GM12878 (cell line): Measurements from ENCODE around the gene OPRL1. TPM values are rescaled to one million over a fixed set of nuclear protein-coding genes. Genes with fewer than 3 reads are reported as not detected.

Experiments used
- ATAC-seq: fragments of 200-7000 bp; cut with Tn5 transposase; 3 replicates; pipeline ENCODE4 v1.9.1; 2020; ENCODE audit warnings: mild to moderate bottlenecking, moderate library complexity
- BruUV-seq: library from RNA; stranded (reverse); fragments of 400-500 nt; replicated peaks from 2 replicates; lab custom pipeline; 2021; lab: Mats Ljungman, UMichigan
- CTCF ChIA-PET: fragments of 300-600 bp; sonication (Branson Sonifier 250); formaldehyde crosslinking; extraction: SDS; loops from one replicate; lab custom pipeline; 2021; ENCODE audit warnings: inconsistent platforms; lab: Yijun Ruan, JAX
- POLR2A ChIA-PET: fragments of 350-600 bp; formaldehyde crosslinking; extraction: SDS; loops from one replicate; lab custom pipeline; 2021; ENCODE audit warnings: inconsistent platforms; lab: Charles Lee
- RAD21 ChIA-PET: fragments of 300-600 bp; sonication (Branson Sonifier 250); formaldehyde crosslinking; loops from one replicate; lab custom pipeline; 2023; ENCODE audit warnings: antibody characterized with exemption; ENCODE audit not compliant: unreplicated experiment; lab: Charles Lee
- SMC1A ChIA-PET: fragments of 300-600 bp; sonication (Branson Sonifier 250); formaldehyde crosslinking; loops from one replicate; lab custom pipeline; 2023; ENCODE audit not compliant: unreplicated experiment, uncharacterized antibody; lab: Charles Lee
- DNase-seq: peaks from one replicate; pipeline ENCODE4 v3.0.0-alpha.2; 2011; ENCODE audit warnings: low read depth, low spot score
- FAIRE-seq: peaks from 3 replicates; lab custom pipeline; 2011; peaks lifted over from hg19 to GRCh38; lab: Jason Lieb, UNC
- H2AFZ ChIP-seq: 2 replicates; pipeline ENCODE4 v1.6.0; 2011; ENCODE audit warnings: low read depth, low read length, control low read depth; ENCODE audit not compliant: control insufficient read depth
- H3K27ac ChIP-seq: 2 replicates; pipeline ENCODE4 v1.5.1; 2011; ENCODE audit warnings: control low read depth; ENCODE audit not compliant: control insufficient read depth, insufficient read depth
- H3K27me3 ChIP-seq, 2 experiments: replicated peaks in 1 of 2; 2 replicates each; pipeline versions ENCODE4 v1.6.0 to v1.6.1; 2011; ENCODE audit warnings: low read length in 1 of 2; ENCODE audit not compliant: control insufficient read depth in 2 of 2, insufficient read depth in 2 of 2
- H3K36me3 ChIP-seq, 2 experiments: 2 replicates each; pipeline ENCODE4 v1.5.1; 2011; ENCODE audit warnings: low read length in 1 of 2; ENCODE audit not compliant: control insufficient read depth in 2 of 2, insufficient read depth in 2 of 2
- H3K4me1 ChIP-seq: 2 replicates; pipeline ENCODE4 v1.6.1; 2011; ENCODE audit warnings: mild to moderate bottlenecking, low read length, moderate library complexity, mixed read lengths; ENCODE audit not compliant: control insufficient read depth, insufficient read depth
- H3K4me2 ChIP-seq: 2 replicates; pipeline ENCODE4 v1.6.0; 2011; ENCODE audit warnings: control low read depth; ENCODE audit not compliant: control insufficient read depth, insufficient read depth
- H3K4me3 ChIP-seq: fragments of 200-600 bp; sonication (generic); 2 replicates; pipeline ENCODE4 v1.5.1; 2016
- H3K79me2 ChIP-seq: 2 replicates; pipeline ENCODE4 v1.6.0; 2011; ENCODE audit warnings: low read length; ENCODE audit not compliant: control insufficient read depth, insufficient read depth
- H3K9ac ChIP-seq: 2 replicates; pipeline ENCODE4 v1.8.0; 2011; ENCODE audit warnings: low read length, control low read depth, mixed read lengths; ENCODE audit not compliant: control insufficient read depth, insufficient read depth
- H3K9me3 ChIP-seq: replicated peaks from 3 replicates; pipeline ENCODE4 v1.5.1; 2011; ENCODE audit warnings: mild to moderate bottlenecking, low read length; ENCODE audit not compliant: control insufficient read depth, insufficient read depth
- H4K20me1 ChIP-seq: 2 replicates; pipeline ENCODE4 v1.6.0; 2011; ENCODE audit not compliant: control insufficient read depth, insufficient read depth
- DPF2 ChIP-seq: fragments of 450-650 bp; IDR thresholded peaks from 2 replicates; pipeline ENCODE4 v1.6.1; 2017; ENCODE audit warnings: mild to moderate bottlenecking
- ETV6 ChIP-seq, 2 experiments: fragments of 450-650 bp in 1 of 2; IDR thresholded peaks in 1 of 2; conservative IDR thresholded peaks in 1 of 2; 2 replicates each; pipeline ENCODE4 v1.6.1; 2014; ENCODE audit warnings: antibody characterized with exemption in 1 of 2, borderline replicate concordance in 1 of 2, low read depth in 1 of 2, mild to moderate bottlenecking in 1 of 2, moderate library complexity in 1 of 2
- HDAC6 ChIP-seq: fragments of 200-600 bp; sonication (generic); IDR thresholded peaks from one replicate; pipeline ENCODE4 v1.8.0; 2017; ENCODE audit warnings: antibody characterized with exemption; ENCODE audit not compliant: unreplicated experiment
- LARP7 ChIP-seq: fragments of 450-650 bp; IDR thresholded peaks from 2 replicates; pipeline ENCODE4 v1.6.1; 2017; ENCODE audit warnings: mild to moderate bottlenecking
- MEF2B ChIP-seq: fragments of 450-650 bp; IDR thresholded peaks from 2 replicates; pipeline ENCODE4 v1.6.1; 2018; ENCODE audit warnings: mild to moderate bottlenecking, moderate library complexity; ENCODE audit not compliant: partially characterized antibody, poor library complexity, severe bottlenecking
- MYC ChIP-seq: IDR thresholded peaks from 2 replicates; pipeline ENCODE4 v1.6.1; 2011; ENCODE audit warnings: mild to moderate bottlenecking, low read length, moderate library complexity, inconsistent platforms; ENCODE audit not compliant: insufficient read depth, insufficient replicate concordance, insufficient read length, severe bottlenecking
- NFXL1 ChIP-seq: fragments of 450-650 bp; IDR thresholded peaks from 2 replicates; pipeline ENCODE4 v1.6.1; 2017; ENCODE audit warnings: antibody characterized with exemption, mild to moderate bottlenecking, borderline replicate concordance
- POU2F2 ChIP-seq: IDR thresholded peaks from 3 replicates; pipeline ENCODE4 v1.6.1; 2011; ENCODE audit warnings: low read depth, mild to moderate bottlenecking, low read length, borderline replicate concordance
- TARDBP ChIP-seq: IDR thresholded peaks from 2 replicates; pipeline ENCODE4 v1.6.1; 2016; ENCODE audit warnings: borderline replicate concordance
- ZNF592 ChIP-seq: fragments of 450-650 bp; IDR thresholded peaks from 2 replicates; pipeline ENCODE4 v1.6.1; 2017; ENCODE audit warnings: mild to moderate bottlenecking, moderate library complexity
- WGBS: methylation state at CpG from one replicate; pipeline ENCODE4 v1.1.6; 2016; ENCODE audit warnings: low lambda C conversion rate; ENCODE audit not compliant: insufficient replicate concordance, insufficient coverage; ENCODE audit errors: missing lambda C conversion rate; 5-methylcytosine and 5-hydroxymethylcytosine counted together
- in situ Hi-C: fragments of 300-500 bp; cut with MboI; formaldehyde crosslinking; loops from 9 replicates; pipeline ENCODE4 v1.14.3; 2018; ENCODE audit warnings: mixed read lengths
- intact Hi-C: fragments of 100-400 bp; cut with micrococcal nuclease; formaldehyde crosslinking; loops from one replicate; pipeline ENCODE4 v1.14.2; 2022; ENCODE audit not compliant: unreplicated experiment
- polyA plus RNA-seq, 11 experiments: library from polyadenylated mRNA; depleted of rRNA in 4 of 11; unstranded in 6 of 11; stranded (reverse) in 5 of 11; fragments of >200 nt; fragmentation: Nextera tagmentation in 4 of 11; fragmentation: Illumina TruSeq in 1 of 11; extraction: Ambion mirVana in 4 of 11; extraction: Trizol in 1 of 11; gene quantifications; 1 replicate in 1 of 11; 2 replicates in 10 of 11; pipeline versions ENCODE4 v1.2.1 to v1.2.3, GENCODE V29; 2011 to 2016; ENCODE audit warnings: inconsistent platforms in 2 of 11, missing spikeins in 2 of 11, low read depth in 1 of 11
- total RNA-seq, 4 experiments: library from RNA; depleted of rRNA in 3 of 4; stranded (reverse); fragments of >200 nt in 3 of 4; fragmentation: Illumina TruSeq in 1 of 4; extraction: Trizol in 1 of 4; gene quantifications; 2 replicates each; pipeline versions ENCODE4 v1.2.1 to v1.2.3, GENCODE V29; 2013 to 2021
- TF ChIP-seq, protein P1 (sequence below): fragments of 450-650 bp; IDR thresholded peaks from 2 replicates; pipeline ENCODE4 v1.6.1; 2017; ENCODE audit warnings: antibody characterized with exemption, mild to moderate bottlenecking, moderate library complexity
- TF ChIP-seq, protein P2 (sequence below): IDR thresholded peaks from 2 replicates; pipeline ENCODE4 v1.6.1; 2011; ENCODE audit warnings: low read depth, low read length, improper control_type of control experiment, borderline replicate concordance

The OPRL1 gene
- total and polyA plus RNA-seq, 10 of the 15 experiments (the other 5 are each of a cell fraction or from before 2014, with no cell fraction given): 0.04 to 0.41 (median 0.24) TPM; not detected in 1

DNA sequence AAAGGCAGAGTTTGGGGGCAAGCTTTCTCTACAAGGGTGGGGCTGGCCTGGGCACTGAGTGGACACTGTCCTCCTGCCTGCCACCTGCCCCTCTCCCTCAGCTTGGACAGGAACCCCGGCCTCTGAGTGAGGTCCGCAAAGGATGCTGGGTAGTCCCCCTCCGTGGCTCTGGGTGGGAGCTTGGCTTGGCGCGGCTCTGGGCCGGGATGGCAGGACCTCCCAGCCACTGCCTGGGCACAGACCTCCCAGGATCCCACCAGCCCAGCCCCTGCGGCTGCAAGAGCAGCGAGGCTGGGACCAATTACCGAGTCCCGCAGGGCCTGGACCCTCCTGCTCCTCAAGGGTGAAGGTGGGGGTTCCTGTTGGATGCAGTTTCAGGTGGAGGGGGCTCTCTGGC is 27.6 kb upstream of the OPRL1 start:
- ATAC-seq: no peak
- BruUV-seq: no TSS peak
- TF ChIP-seq ETV6 (conservative IDR thresholded peaks at IDR 0.05 in 1 of 2, IDR thresholded peaks at IDR 0.05 in 1 of 2; ENCODE audit: borderline replicate concordance in 1 of 2, low read depth in 1 of 2): no peak
- no peak for TF ChIP-seq DPF2
- TF ChIP-seq, protein P1, sequence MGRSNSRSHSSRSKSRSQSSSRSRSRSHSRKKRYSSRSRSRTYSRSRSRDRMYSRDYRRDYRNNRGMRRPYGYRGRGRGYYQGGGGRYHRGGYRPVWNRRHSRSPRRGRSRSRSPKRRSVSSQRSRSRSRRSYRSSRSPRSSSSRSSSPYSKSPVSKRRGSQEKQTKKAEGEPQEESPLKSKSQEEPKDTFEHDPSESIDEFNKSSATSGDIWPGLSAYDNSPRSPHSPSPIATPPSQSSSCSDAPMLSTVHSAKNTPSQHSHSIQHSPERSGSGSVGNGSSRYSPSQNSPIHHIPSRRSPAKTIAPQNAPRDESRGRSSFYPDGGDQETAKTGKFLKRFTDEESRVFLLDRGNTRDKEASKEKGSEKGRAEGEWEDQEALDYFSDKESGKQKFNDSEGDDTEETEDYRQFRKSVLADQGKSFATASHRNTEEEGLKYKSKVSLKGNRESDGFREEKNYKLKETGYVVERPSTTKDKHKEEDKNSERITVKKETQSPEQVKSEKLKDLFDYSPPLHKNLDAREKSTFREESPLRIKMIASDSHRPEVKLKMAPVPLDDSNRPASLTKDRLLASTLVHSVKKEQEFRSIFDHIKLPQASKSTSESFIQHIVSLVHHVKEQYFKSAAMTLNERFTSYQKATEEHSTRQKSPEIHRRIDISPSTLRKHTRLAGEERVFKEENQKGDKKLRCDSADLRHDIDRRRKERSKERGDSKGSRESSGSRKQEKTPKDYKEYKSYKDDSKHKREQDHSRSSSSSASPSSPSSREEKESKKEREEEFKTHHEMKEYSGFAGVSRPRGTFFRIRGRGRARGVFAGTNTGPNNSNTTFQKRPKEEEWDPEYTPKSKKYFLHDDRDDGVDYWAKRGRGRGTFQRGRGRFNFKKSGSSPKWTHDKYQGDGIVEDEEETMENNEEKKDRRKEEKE: no peak
- TF ChIP-seq ZNF592: no peak
- no peak for TF ChIP-seq TARDBP
- TF ChIP-seq MYC: no peak
- TF ChIP-seq NFXL1: no peak
- no peak for TF ChIP-seq LARP7
- no peak for TF ChIP-seq POU2F2
- TF ChIP-seq, protein P2, sequence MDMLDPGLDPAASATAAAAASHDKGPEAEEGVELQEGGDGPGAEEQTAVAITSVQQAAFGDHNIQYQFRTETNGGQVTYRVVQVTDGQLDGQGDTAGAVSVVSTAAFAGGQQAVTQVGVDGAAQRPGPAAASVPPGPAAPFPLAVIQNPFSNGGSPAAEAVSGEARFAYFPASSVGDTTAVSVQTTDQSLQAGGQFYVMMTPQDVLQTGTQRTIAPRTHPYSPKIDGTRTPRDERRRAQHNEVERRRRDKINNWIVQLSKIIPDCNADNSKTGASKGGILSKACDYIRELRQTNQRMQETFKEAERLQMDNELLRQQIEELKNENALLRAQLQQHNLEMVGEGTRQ: no peak
- TF ChIP-seq HDAC6: no peak
- no peak for TF ChIP-seq MEF2B

More for the DNA sequence above, 27.6 kb upstream of the OPRL1 start:
- intact Hi-C loops: loop anchor here (10.0 kb wide), 1 partner anchor 188 kb away; the partner anchor contains the start of genes ABHD16B and TPD52L2
- Histone ChIP-seq H3K27ac (no peak overlapping the region), H3K4me1 (peaks cover 34% of the 10 kb centered on the region), H2AFZ (no peak overlapping the region), H3K4me2 (no peak overlapping the region), H4K20me1 (no peaks in the 10 kb centered on the region), H3K4me3 (no peak overlapping the region), H3K27me3 (peaks cover 4 to 8% of the 10 kb centered on the region in 2 experiments; a peak in 3 of 4 replicates), H3K79me2 (no peaks in the 10 kb centered on the region), H3K9me3 (no peaks in the 10 kb centered on the region), H3K36me3 (no peaks in the 10 kb centered on the region), H3K9ac (no peak overlapping the region)
- CTCF ChIA-PET: interaction anchor here (1.0 to 9.2 kb wide), 3 partner anchors 12 to 69 kb away, joined by 4 to 108 read pairs (median 10); no protein-coding TSS in a partner anchor
- 35% methylated on average over 10 of the region's 10 CpGs for WGBS
- POLR2A ChIA-PET: interaction anchor here (0.6 kb wide), 1 partner anchor 10 kb away, joined by 3 read pairs; no protein-coding TSS in a partner anchor
- SMC1A ChIA-PET: interaction anchor here (1.1 kb wide), 1 partner anchor 12 kb away, joined by 3 read pairs; no protein-coding TSS in a partner anchor
- RAD21 ChIA-PET: interaction anchor here (7.1 kb wide), 1 partner anchor 12 kb away, joined by 78 read pairs; no protein-coding TSS in a partner anchor
- DNase-seq (no peak), FAIRE-seq (no peak)
- in situ Hi-C loops: no loop called here
